IPS-15b (cell line): ENCODE data around the gene MRAS.

ENCODE experiments used
- H3K27me3 ChIP-seq: one replicate; pipeline ENCODE4 v1.6.1; 2013; ENCODE audit warnings: low read length; ENCODE audit not compliant: control insufficient read depth, insufficient read depth
- H3K36me3 ChIP-seq: one replicate; pipeline ENCODE4 v1.6.1; 2013; ENCODE audit warnings: low read length; ENCODE audit not compliant: control insufficient read depth, insufficient read depth
- H3K4me1 ChIP-seq: one replicate; pipeline ENCODE4 v1.6.1; 2013; ENCODE audit warnings: mild to moderate bottlenecking, low read length; ENCODE audit not compliant: control insufficient read depth, insufficient read depth
- H3K4me3 ChIP-seq: one replicate; pipeline ENCODE4 v1.5.1; 2013; ENCODE audit warnings: low read depth, low read length
- H3K9ac ChIP-seq: one replicate; pipeline ENCODE4 v1.6.1; 2013; ENCODE audit warnings: low read depth, mild to moderate bottlenecking, low read length
- H3K9me3 ChIP-seq: one replicate; pipeline ENCODE4 v1.6.1; 2013; ENCODE audit warnings: mild to moderate bottlenecking, low read length; ENCODE audit not compliant: control insufficient read depth, insufficient read depth

Gene MRAS

GRCh38 chr3:138361561-138361971 lies 13.2 kb downstream of the MRAS start:
- peaks cover 4% of the 10 kb centered on the region for H3K4me1 ChIP-seq
- no peaks in the 10 kb centered on the region for H3K9me3 ChIP-seq
- H3K9ac ChIP-seq: no peak overlapping the region
- H3K4me3 ChIP-seq: no peak overlapping the region
- H3K27me3 ChIP-seq: no peaks in the 10 kb centered on the region
- H3K36me3 ChIP-seq: no peaks in the 10 kb centered on the region

GRCh38 chr3:138362538-138362937 lies 14.2 kb downstream of the MRAS start:
- H3K9ac ChIP-seq: no peak overlapping the region
- no peaks in the 10 kb centered on the region for H3K9me3 ChIP-seq
- no peaks in the 10 kb centered on the region for H3K36me3 ChIP-seq
- peaks cover 3% of the 10 kb centered on the region for H3K4me1 ChIP-seq
- H3K27me3 ChIP-seq: no peaks in the 10 kb centered on the region
- no peak overlapping the region for H3K4me3 ChIP-seq

GRCh38 chr3:138363322-138363721 lies 14.9 kb downstream of the MRAS start:
- peaks cover 4% of the 10 kb centered on the region for H3K4me1 ChIP-seq

GRCh38 chr3:138364356-138365252 lies 16.2 kb downstream of the MRAS start:
- Histone ChIP-seq H3K9me3 (no peaks in the 10 kb centered on the region), H3K27me3 (no peaks in the 10 kb centered on the region), H3K9ac (no peak overlapping the region), H3K4me1 (peaks cover 4% of the 10 kb centered on the region), H3K36me3 (no peaks in the 10 kb centered on the region), H3K4me3 (no peak overlapping the region)

More at GRCh38 chr3:138363322-138363721, 14.9 kb downstream of the MRAS start:
- Histone ChIP-seq H3K9me3 (no peaks in the 10 kb centered on the region), H3K36me3 (no peaks in the 10 kb centered on the region), H3K9ac (no peak overlapping the region), H3K27me3 (no peaks in the 10 kb centered on the region), H3K4me3 (no peak overlapping the region)

GRCh38 chr3:138365253-138365555 lies 16.8 kb downstream of the MRAS start:
- H3K36me3 ChIP-seq: no peaks in the 10 kb centered on the region
- peaks cover 4% of the 10 kb centered on the region for H3K4me1 ChIP-seq
- H3K9me3 ChIP-seq: no peaks in the 10 kb centered on the region
- no peaks in the 10 kb centered on the region for H3K27me3 ChIP-seq
- H3K4me3 ChIP-seq: no peak overlapping the region
- H3K9ac ChIP-seq: no peak overlapping the region

GRCh38 chr3:138366006-138366759 lies 17.8 kb downstream of the MRAS start:
- Histone ChIP-seq H3K27me3 (no peaks in the 10 kb centered on the region), H3K9me3 (no peaks in the 10 kb centered on the region), H3K36me3 (no peaks in the 10 kb centered on the region), H3K9ac (no peak overlapping the region), H3K4me3 (no peak overlapping the region), H3K4me1 (peaks cover 4% of the 10 kb centered on the region)

- no peaks in the 10 kb centered on the region for H3K36me3 ChIP-seq
- H3K9ac ChIP-seq: no peak overlapping the region
- no peaks in the 10 kb centered on the region for H3K27me3 ChIP-seq
- H3K4me3 ChIP-seq: no peak overlapping the region
- no peaks in the 10 kb centered on the region for H3K9me3 ChIP-seq
- H3K4me1 ChIP-seq: peaks cover 4% of the 10 kb centered on the region
Observed at GRCh38 chr3:138367326-138367850, 19.0 kb downstream of the MRAS start.

GRCh38 chr3:138367911-138368310 lies 19.5 kb downstream of the MRAS start:
- Histone ChIP-seq H3K9ac (no peak overlapping the region), H3K4me3 (no peak overlapping the region), H3K27me3 (no peaks in the 10 kb centered on the region), H3K4me1 (peaks cover 4% of the 10 kb centered on the region), H3K9me3 (no peaks in the 10 kb centered on the region), H3K36me3 (no peaks in the 10 kb centered on the region)

- H3K9ac ChIP-seq: no peak overlapping the region
- no peaks in the 10 kb centered on the region for H3K27me3 ChIP-seq
- peaks cover 2% of the 10 kb centered on the region for H3K4me1 ChIP-seq
Observed at GRCh38 chr3:138369151-138369900, 20.9 kb downstream of the MRAS start.

GRCh38 chr3:138370321-138370720 lies 21.9 kb downstream of the MRAS start:
- H3K9ac ChIP-seq: no peak overlapping the region
- no peaks in the 10 kb centered on the region for H3K27me3 ChIP-seq
- H3K36me3 ChIP-seq: no peaks in the 10 kb centered on the region
- no peak overlapping the region for H3K4me3 ChIP-seq
- peaks cover 2% of the 10 kb centered on the region for H3K4me1 ChIP-seq
- no peaks in the 10 kb centered on the region for H3K9me3 ChIP-seq

More at GRCh38 chr3:138369151-138369900, 20.9 kb downstream of the MRAS start:
- Histone ChIP-seq H3K9me3 (no peaks in the 10 kb centered on the region), H3K4me3 (no peak overlapping the region), H3K36me3 (no peaks in the 10 kb centered on the region)
